Measurements from ENCODE around the gene CSTB.

CSTB gene

DNA sequence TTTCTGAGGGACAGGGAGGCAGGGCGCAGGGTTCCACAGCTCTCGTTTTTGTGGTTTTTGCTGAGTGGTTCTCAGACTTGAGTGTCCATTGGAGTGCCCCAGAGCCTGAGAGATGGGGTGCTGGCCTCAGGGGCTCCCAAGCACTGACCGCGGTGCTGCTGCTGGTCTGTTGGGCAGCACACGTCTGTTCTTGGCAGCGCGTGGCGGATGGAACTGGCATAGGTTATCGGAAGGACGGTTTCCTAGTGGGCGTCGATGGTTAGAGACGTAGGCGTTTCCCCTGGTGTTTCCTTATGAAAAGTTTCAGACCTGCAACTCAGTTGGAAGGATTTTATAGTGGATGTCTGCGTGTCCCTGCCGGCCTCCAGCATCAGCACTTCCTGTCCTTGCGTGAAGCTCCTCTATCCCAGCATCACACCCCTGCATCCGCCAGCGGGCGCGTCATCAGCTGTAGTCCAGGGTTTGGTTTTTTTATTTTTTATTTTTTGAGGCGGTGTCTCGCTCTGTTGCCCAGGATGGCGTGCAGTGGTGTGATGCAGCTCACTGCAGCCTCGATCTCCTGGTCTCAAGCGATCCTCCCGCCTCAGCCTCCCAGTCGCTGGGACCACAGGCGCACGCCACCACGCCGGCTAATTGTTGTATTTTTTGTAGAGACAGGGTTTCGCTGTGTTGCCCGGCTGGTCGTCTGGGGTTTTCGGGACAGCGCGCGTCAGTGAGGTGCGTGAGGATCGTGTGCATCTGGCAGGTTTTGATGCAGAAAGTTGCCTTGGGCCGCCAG, 25.1 kb upstream of the CSTB start:
- Histone ChIP-seq H3K4me1 (ENCODE audit: insufficient read depth, poor library complexity, severe bottlenecking) (no peaks in the 10 kb centered on the region), H3K36me3 (ENCODE audit: low read depth) (peaks cover 70% of the 10 kb centered on the region), H3K9me3 (ENCODE audit: severe bottlenecking) (no peaks in the 10 kb centered on the region), H3K4me3 (ENCODE audit: severe bottlenecking) (no peak overlapping the region), H3K27ac (ENCODE audit: poor library complexity, severe bottlenecking) (no peak overlapping the region), H3K27me3 (ENCODE audit: insufficient read depth, poor library complexity, severe bottlenecking) (no peaks in the 10 kb centered on the region)
- ATAC-seq (ENCODE audit: low read depth) = no peak
- TF ChIP-seq, protein P1, sequence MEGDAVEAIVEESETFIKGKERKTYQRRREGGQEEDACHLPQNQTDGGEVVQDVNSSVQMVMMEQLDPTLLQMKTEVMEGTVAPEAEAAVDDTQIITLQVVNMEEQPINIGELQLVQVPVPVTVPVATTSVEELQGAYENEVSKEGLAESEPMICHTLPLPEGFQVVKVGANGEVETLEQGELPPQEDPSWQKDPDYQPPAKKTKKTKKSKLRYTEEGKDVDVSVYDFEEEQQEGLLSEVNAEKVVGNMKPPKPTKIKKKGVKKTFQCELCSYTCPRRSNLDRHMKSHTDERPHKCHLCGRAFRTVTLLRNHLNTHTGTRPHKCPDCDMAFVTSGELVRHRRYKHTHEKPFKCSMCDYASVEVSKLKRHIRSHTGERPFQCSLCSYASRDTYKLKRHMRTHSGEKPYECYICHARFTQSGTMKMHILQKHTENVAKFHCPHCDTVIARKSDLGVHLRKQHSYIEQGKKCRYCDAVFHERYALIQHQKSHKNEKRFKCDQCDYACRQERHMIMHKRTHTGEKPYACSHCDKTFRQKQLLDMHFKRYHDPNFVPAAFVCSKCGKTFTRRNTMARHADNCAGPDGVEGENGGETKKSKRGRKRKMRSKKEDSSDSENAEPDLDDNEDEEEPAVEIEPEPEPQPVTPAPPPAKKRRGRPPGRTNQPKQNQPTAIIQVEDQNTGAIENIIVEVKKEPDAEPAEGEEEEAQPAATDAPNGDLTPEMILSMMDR (IDR thresholded peaks at IDR 0.05; ENCODE audit: poor library complexity, severe bottlenecking) = no peak
- no peak for DNase-seq (ENCODE audit: low spot score)

DNA sequence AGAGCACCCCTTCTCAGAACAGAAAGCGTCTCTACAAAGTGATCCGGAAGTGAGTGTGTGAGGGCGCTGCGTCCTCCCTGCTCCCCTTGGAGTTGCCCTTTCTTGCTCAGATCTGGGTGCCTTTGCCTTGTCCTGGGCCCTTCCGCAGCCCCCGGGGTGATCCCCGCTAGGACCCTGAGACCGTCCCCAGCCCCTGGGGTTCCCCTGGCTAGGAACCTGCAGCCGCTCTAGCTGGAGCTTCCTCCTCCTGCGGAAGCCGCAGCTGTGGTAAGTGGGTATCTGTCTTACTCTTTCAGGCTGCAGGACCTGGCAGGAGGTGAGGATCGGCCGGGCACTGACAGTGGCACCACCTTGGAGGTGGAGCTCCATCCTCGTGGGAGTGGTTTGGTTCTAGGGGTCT, 24.5 kb upstream of the CSTB start:
- H3K36me3 ChIP-seq (ENCODE audit: low read depth) = peaks cover 73% of the 10 kb centered on the region
- H3K9me3 ChIP-seq (ENCODE audit: severe bottlenecking) = no peaks in the 10 kb centered on the region
- H3K27me3 ChIP-seq (ENCODE audit: insufficient read depth, poor library complexity, severe bottlenecking) = no peaks in the 10 kb centered on the region
- no peaks in the 10 kb centered on the region for H3K4me1 ChIP-seq (ENCODE audit: insufficient read depth, poor library complexity, severe bottlenecking)
- ATAC-seq (ENCODE audit: low read depth) = no peak
- no peak overlapping the region for H3K27ac ChIP-seq (ENCODE audit: poor library complexity, severe bottlenecking)
- no peak overlapping the region for H3K4me3 ChIP-seq (ENCODE audit: severe bottlenecking)
- TF ChIP-seq, protein P1 (IDR thresholded peaks at IDR 0.05; ENCODE audit: poor library complexity, severe bottlenecking) = no peak
- no peak for DNase-seq (ENCODE audit: low spot score)

GRCh38 chr21:43800124-43800523, 24.0 kb upstream of the CSTB start:
- Histone ChIP-seq H3K9me3 (ENCODE audit: severe bottlenecking) (no peaks in the 10 kb centered on the region), H3K36me3 (ENCODE audit: low read depth) (peaks cover 78% of the 10 kb centered on the region), H3K27ac (ENCODE audit: poor library complexity, severe bottlenecking) (no peak overlapping the region), H3K4me1 (ENCODE audit: insufficient read depth, poor library complexity, severe bottlenecking) (no peaks in the 10 kb centered on the region), H3K27me3 (ENCODE audit: insufficient read depth, poor library complexity, severe bottlenecking) (no peaks in the 10 kb centered on the region), H3K4me3 (ENCODE audit: severe bottlenecking) (no peak overlapping the region)
- DNase-seq (ENCODE audit: low spot score) (peak; percentile 63), ATAC-seq (ENCODE audit: low read depth) (no peak)
- TF ChIP-seq, protein P1 (IDR thresholded peaks at IDR 0.05; ENCODE audit: poor library complexity, severe bottlenecking) = no peak

- no peak for DNase-seq (ENCODE audit: low spot score)
- no peaks in the 10 kb centered on the region for H3K9me3 ChIP-seq (ENCODE audit: severe bottlenecking)
- peaks cover 85% of the 10 kb centered on the region for H3K36me3 ChIP-seq (ENCODE audit: low read depth)
- H3K27ac ChIP-seq (ENCODE audit: poor library complexity, severe bottlenecking) = no peak overlapping the region
- TF ChIP-seq, protein P1 (IDR thresholded peaks at IDR 0.05; ENCODE audit: poor library complexity, severe bottlenecking) = no peak
- no peak for ATAC-seq (ENCODE audit: low read depth)
- H3K27me3 ChIP-seq (ENCODE audit: insufficient read depth, poor library complexity, severe bottlenecking) = no peaks in the 10 kb centered on the region
- no peak overlapping the region for H3K4me3 ChIP-seq (ENCODE audit: severe bottlenecking)
- H3K4me1 ChIP-seq (ENCODE audit: insufficient read depth, poor library complexity, severe bottlenecking) = no peaks in the 10 kb centered on the region
Observed at GRCh38 chr21:43799301-43799840, 23.3 kb upstream of the CSTB start.

All from RWPE2 (cell line).